HG02763 (cell line): ENCODE data around the gene ZNRF4.

Experiments
- ATAC-seq: cut with Tn5 transposase; IDR thresholded peaks from one replicate; pipeline ENCODE4 v1.9.1; 2021; ENCODE audit warnings: mild to moderate bottlenecking, moderate library complexity; ENCODE audit not compliant: unreplicated experiment

Gene ZNRF4

DNA sequence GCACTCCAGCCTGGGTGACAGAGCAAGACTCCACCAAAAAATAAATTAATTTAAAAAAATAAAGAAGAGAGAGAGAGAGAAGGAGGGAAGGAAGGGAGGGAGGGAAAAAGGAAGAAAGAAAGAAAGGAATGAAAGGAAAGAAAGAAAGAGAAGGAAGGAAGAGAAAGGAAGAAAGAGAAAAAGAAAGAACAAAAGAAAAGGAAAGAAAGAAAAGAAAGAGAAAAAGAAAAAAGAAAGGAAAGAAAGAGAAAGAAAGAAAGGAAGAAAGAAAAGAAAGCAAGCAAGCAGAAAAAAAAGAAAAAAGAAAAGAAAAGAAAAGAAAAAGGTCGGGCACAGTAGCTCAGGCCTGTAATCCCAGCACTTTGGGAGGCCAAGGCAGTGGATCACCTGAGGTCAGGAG is 14.9 kb upstream of the ZNRF4 start:
- ATAC-seq, result no peak

DNA sequence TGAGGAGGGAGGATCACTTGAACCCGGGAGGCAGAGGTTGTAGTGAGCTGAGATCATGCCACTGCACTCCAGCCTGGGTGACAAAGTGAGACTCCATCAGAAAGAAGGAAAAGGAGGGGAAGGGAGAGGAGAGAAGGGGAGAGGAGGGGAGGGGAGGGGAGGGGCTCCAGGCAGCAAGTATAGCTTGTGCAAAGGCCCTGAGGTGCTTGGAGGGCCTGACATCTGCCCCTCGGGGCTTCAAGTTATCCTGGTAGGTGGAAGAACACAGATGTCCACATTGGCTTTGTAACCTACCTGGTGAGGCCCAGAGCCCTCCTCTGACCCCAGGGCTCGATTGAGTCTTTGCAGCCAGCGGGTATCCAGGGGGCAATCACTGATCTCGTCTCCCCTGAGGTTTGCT is 11.5 kb upstream of the ZNRF4 start:
- ATAC-seq, result no peak

DNA sequence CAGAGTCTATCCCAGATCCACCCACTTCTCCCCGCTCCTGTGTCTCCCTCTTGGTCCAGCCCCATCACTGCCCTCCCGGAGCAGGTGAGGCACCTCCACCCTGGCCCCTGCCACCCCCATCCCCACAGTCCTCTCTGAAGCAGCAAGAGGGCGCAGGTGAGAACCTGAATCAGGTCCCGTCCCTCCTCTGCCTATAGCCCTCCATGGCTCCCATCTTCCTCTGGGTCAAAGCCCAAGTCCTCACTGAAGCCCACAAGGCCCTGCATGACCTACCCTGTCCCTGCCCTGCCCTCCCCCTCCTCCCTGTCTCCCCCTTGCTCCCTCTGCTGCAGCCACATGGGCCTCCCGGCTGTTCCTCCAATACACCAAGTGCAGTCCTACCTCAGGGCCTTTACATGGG is 10.8 kb upstream of the ZNRF4 start:
- ATAC-seq, result no peak

DNA sequence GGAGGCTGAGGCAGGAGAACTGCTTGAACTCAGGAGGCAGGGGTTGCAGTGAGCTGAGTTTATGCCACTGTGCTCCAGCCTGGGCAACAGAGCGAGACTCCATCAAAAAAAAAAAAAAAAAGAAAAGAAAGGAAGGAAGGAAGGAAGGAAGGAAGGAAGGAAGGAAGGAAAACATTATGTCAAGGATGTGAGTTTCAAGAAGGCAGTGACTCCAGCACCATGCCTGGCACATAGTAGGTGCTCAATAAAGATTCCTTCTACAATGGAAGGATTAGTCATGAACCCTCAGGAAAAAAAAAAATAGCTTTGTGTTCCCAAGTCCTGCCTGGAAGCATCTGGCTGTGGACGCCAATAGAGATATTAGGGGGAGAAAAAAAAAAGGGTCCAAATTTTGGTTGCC is 10.1 kb upstream of the ZNRF4 start:
- ATAC-seq, result no peak

DNA sequence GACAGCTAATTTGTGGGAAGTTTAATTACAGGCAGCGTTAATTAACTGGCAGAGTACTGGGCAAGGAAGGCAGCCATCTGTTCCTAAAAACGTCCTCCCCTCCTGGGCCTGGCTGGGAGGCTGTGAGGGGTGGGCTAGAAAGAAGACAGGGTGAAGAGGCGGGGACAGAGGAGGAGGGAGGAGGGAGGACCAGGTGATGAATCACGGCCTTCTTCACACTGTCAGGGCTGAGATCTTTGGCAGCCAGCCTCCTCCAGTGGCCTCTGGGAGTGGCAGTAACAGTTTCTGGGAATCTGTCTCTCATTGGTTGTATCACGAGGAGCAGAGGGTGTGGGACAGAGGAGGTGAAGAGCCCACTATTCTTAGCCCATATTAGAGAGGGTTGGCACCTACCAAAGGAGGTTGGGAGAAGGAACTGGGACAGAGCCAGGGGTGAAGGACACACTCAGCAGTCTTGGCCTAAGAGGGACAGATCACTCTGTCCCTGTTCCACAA is 9.6 kb upstream of the ZNRF4 start:
- no peak for ATAC-seq

DNA sequence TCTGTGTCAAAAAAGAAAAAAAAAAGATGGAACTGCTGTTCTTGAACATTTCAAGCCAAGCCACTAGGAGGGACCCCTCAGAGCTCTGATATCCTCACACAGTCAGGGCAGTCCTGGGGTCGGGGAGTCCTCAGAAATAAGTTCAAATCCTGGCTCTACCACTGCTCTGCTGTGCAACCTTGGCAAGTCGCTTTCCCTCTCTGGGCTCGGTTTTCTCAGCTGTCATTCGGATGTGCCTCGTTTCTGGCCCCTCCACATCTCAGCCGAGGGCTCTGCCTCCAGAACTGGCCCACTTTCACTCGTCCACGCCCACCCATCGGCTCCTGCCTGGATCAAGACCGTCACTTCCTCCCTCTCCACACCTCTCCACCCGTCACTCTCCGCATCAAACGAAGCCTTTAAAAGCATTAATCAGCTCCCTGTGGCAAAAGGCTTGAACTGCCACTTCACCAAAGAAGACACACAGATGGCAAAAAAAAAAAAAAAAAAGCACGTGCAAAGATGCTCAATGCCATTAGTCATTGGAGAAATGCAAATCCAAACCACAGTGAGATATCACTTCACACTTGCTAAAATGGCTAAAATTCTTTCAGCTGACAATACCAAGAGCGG is 7.4 kb upstream of the ZNRF4 start:
- no peak for ATAC-seq

DNA sequence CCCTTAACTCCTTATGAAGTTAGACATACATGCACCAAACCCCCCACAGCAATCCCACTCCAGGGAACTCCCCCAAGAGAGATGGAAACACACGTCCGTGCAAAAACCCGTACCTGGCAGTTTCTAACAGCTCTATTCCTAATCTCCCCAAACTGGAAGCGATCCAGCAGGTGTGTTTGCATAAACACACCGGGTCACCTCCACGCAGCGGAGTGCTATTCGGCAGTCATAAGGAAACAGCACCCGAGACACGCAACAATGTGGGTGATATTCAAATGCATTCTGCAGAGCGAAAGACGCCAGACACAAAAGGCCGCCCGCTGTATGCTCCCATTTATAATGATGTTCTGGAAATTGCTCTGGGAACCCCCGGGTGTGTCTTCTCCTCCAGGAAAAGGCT is 6.8 kb upstream of the ZNRF4 start:
- no peak for ATAC-seq

DNA sequence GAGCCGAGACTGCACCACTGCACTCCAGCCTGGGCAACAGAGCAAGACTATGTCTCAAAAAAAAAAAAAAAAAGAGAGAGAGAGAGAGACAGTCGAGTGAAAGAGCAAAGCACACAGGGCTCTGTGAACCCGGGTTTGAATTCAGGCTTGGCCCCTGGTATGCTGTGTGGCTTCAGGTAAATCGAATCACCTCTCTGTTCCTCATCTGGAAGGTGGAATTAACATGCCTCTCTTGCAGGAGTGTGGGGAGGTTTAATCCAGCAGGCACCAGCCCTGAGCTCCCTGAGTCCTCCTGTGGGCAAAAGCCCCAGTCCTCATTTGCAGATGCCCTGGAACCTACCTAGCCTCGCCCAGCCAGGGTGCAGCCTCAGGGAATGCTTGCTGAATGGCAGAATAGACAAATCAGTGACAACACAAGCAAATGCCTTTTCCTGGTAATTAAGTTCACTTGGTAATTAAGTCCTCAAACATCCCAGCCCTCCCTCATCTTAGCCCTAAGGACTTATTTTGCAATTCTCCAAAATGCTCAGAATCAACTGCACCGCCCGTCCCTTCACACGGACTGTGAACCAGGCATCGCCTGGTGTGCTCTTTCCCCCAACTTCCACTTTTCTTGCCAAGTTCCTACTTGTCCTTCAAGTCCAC is 4.6 kb upstream of the ZNRF4 start:
- no peak for ATAC-seq

DNA sequence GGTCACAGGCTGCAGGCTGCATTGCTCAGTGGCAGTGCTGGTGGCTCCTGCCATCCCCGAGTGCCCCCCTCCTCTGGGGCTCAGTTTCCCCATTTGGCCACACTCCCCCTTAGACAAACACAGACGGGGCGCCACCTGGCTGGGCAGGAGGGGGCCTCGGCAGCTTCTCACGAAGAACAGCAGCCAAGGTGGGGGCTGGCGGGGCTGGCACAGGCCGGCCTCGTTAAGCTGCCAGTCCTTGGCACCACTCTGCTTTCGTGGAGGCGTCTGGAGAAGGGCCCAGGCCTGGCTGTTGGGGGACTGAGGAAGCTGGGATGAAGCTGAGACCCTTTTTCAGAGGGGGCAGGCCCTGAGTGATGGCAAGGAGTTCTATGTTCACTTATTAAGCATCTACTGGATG is 3.7 kb upstream of the ZNRF4 start:
- ATAC-seq, result no peak

DNA sequence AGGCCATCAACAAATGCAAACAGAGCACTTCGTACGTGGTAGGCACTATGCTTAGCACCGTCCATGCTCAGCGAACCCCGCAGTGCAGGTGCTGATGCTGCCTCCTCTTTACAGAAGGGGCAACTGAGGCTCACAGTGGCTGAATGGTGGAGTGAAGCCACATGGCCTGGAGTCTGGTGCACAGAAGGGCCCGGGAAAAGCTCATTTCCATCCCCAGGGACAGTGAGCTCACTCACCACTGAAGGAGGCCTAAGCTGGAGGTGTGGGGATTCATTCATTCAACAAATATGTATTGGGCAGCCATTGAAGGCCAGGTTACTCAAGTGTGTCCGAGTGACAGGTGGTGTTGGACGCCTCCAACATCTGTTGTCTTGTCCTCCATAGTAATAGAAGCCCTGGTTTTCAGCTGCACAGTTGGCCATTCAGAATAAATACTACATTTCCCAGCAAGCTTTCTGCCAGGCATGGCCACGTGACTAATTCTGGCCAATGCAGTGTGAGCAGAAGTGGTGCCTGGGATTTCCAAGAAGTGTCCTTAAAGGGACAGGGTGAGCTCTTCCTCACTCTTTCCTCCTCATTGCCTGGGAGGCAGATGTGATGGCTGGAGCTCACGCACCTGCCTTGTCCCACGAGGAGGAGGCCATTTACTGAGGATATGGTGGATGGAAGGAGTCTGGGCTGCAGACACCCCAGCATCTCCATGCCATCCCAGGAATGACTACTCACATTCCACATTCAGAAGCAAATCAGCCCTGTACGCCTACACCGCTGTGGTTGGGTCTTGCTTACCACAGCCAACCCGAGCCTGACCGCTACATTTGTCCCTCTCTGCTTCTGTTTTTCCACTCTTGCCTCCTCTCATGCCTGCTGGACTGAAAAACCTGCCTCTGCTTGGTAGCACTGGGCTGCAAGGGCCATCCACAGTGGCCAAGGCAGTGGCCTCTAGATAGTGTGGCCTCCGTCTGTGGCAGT is 2.3 kb upstream of the ZNRF4 start:
- ATAC-seq, result no peak

DNA sequence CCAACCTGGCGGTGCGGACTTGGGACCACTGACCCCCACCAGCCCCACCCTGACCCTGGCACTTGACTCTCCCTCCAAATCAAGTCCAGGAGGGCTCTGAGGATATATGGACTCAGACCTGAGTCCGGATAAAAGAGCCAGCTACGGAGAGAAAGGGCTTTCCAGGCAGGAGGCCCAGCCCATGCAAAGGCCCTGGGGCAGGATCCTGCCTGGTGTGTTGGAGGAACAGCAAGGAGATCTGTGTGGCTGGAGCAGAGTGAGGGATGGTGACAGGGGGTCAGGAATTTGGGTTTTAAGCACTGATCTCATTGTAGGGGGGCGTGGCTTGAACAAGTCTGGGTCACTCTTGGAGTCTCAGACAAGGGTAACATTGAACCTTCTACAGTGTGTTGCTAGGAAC is 474 bp upstream of the ZNRF4 start:
- ATAC-seq, result no peak

DNA sequence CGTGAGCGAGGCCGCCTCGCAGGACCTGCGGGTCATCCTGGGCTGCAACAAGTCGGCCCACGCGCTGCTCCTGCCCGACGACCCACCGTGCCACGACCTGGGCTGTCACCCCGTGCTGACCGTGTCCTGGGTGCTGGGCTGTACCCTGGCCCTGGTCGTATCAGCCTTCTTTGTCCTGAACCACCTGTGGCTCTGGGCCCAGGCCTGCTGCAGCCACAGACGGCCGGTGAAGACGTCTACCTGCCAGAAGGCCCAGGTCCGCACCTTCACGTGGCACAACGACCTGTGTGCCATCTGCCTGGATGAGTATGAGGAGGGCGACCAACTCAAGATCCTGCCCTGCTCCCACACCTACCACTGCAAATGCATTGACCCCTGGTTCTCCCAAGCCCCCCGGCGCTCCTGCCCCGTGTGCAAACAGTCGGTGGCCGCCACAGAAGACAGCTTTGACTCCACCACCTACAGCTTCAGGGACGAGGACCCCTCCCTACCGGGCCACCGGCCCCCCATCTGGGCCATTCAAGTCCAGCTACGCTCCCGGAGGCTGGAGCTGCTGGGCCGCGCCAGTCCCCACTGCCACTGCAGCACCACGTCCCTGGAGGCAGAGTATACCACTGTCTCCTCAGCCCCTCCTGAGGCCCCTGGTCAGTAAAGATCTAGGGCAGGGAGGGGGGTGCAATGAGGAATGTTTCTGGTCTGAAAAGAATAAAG is 1.1 kb downstream of the ZNRF4 start:
- ATAC-seq, result no peak

DNA sequence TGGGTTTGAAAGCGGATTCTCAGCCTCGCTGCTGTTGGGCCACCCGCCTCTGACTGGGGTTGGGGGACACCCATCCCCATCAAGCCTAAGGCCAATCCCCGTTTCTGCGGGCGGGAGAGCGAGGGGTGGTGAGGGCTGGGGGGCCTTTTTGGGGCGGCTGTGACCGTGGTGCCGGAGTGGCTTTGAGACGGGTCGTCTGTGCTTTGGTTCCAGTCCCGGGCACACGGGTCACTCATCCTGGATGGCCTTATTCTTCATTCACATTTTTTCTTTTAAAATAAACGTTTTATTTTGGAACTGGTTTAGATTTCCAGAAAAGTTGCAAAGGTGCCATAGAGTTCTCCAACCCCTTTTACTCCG is 1.6 kb downstream of the ZNRF4 start:
- no peak for ATAC-seq

DNA sequence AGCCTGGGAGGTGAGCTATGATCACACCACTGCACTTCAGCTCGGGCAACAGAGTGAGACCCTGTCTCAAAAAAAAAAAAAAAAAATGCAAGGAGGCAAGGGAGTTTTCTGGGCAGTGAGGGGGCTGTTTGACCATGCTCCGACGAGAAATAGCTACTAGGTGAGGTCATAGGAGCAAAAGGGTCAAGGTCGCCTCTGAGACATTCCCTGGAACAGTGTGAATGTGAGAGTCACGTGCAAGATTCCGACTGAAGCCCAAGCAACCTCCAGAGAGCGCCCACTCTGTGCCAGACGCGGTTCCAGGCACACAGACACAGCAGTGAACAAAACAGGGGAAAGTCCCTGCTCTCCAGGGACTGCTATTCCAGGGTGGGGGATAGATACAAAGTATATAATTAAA is 2.5 kb downstream of the ZNRF4 start:
- ATAC-seq, result no peak

DNA sequence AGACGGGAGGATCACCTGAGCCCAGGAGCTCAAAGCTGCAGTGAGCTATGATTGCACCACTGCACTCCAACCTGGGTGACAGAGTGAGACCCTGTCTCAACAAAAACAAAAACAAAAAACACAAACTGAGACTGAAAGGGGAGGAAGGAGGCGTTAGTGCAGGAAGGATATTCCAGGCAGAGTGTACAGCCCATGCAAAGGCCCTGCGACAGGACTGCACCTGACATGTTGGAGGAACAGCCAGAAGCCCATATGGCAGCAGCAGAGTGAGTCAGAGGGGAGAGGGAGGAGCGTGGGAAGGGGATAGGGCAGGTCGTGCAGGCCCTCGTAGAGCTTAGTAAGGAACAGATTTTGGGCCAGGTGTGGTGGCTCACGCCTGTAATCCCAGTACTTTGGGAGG is 3.2 kb downstream of the ZNRF4 start:
- no peak for ATAC-seq

DNA sequence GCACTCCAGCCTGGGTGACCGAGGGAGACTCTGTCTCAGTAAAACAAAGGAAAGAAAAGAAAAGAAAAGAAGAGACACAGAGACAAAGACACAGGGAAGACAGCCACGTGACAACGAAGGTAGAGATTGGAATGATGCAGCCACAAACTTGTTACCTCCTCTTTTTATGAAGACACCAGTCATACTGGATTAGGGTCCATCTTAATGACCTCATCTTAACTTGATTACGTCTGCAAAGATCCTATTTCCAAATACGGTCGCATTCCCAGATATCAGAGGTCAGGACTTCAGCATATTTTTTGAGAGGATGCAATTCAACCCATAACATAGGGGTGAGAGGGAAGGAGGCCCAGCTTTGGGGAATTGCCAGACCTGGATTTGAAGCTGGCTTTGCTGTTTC is 4.1 kb downstream of the ZNRF4 start:
- no peak for ATAC-seq

DNA sequence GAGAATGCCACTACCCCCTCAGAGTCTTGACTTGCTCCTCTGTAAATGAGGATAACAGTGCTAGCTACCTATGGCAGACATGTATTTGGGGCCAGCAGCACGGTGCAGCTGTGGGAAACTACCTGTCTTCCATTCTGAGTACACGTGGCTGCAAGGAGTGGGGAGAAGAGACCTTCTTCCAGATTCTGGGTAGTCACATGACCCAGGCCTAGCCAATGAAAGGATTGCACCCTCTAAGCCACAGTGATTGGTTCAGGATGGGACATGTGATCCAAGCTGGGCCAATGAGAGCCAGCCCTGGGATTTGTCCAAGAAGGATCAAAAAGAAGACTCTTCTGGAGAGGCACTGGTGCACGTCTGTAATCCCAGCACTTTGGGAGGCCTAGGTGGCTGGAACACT is 5.5 kb downstream of the ZNRF4 start:
- no peak for ATAC-seq

DNA sequence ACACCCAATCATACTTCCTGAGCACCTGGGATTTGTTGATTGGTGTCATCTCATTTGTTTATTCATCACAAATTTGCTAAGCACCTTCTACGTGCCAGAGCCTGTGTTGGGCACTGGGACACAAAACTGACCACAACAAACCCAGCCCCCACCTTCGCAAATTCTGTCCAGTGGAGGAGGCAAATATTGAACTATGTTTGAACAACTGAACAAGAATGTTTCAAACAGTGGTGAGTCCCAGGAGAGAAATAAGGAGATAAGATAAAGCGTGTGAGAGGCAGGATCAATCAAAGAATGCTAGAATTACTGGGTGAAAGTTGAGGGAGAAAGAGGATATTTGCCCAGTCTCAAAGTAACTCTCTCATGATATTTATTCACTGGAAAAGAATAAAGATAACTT is 8.7 kb downstream of the ZNRF4 start:
- no peak for ATAC-seq

DNA sequence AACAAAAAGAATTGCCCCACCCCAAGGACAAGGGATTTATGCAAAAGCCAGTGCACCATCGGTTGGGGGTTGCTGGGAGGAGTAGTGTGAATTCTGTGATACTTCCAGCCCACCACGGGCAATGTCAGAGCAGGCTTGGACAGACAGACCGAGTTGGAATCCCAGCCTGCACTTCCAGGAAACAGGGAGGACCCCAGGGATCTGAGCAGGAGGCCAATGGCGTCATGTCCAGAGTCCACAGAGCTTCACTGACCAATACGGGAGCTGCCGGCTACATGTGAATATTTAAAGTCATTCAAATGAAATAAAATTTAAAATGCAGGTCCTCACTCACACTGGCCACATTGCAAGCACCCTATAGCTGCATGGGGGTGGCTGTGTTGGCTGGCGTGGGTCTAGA is 10.9 kb downstream of the ZNRF4 start:
- ATAC-seq, result no peak

DNA sequence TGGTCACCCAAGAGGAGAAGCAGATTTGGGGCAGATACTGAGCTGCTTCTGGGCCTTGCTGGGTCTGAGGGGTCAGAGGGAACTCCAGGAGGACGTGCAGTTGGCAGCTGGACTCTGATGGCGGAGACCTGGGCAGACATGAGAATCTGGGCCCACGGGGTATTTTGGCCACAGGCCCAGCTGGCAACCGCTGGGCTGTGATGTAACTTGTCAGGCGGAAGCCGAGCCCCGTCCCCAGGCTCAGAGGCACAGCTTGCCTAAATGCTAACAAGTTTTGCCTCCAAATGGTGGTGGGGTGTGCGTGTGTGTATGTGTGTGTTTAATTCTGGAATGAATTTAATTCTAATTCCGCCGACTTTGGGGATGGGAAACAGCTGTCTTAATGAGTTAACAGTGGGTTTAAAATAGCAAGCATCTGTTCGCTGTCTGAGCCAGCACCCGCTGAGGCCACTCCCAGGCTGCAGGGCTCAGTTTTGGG is 11.6 kb downstream of the ZNRF4 start:
- ATAC-seq, result no peak

DNA sequence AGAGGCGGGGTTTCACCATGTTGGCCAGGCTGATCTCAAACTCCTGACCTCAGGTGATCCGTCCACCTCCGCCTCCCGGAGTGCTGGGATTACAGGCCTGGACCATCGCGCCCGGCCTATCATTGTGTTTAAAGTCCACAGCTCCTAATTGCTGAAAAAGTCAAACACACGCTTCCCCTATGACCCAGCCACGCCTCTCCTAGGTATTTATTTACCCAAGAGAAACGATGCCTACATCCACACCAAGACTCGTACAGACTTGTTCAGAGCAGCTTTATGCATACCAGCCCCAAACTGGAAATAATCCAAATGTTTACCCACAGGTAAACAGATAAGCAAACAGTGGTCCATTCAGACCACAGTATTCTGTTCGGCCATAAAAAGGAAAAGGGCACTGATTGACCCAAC is 15.1 kb downstream of the ZNRF4 start:
- no peak for ATAC-seq
